HG02610 (cell line): ENCODE measurements around the gene NCOA3.

Source experiments
- ATAC-seq: cut with Tn5 transposase; IDR thresholded peaks from one replicate; pipeline ENCODE4 v1.9.1; 2021; ENCODE audit warnings: mild to moderate bottlenecking, moderate library complexity; ENCODE audit not compliant: unreplicated experiment

The NCOA3 gene

GRCh38 chr20:47699818-47700217 is 198.1 kb downstream of the NCOA3 start:
- ATAC-seq = no peak

GRCh38 chr20:47700327-47700726 is 198.6 kb downstream of the NCOA3 start:
- ATAC-seq = no peak

- ATAC-seq = no peak
Measured at GRCh38 chr20:47701612-47702011, 199.9 kb downstream of the NCOA3 start.

- ATAC-seq = no peak
Measured at GRCh38 chr20:47703748-47704147, 202.1 kb downstream of the NCOA3 start.

GRCh38 chr20:47704746-47705496 is 203.2 kb downstream of the NCOA3 start:
- no peak for ATAC-seq

GRCh38 chr20:47705497-47705856 is 203.8 kb downstream of the NCOA3 start:
- ATAC-seq = no peak

- no peak for ATAC-seq
Measured at GRCh38 chr20:47706345-47706744, 204.7 kb downstream of the NCOA3 start.
